Fibroblast of pulmonary artery (primary cell): Measurements from ENCODE around the gene CPAMD8.
A peak's percentile ranks its signal among the peaks of the same experiment; 100 is the strongest.

ENCODE experiments used
- DNase-seq: peaks from one replicate; pipeline ENCODE4 v3.0.0-alpha.2; 2010; ENCODE audit warnings: low read depth
- H3K4me3 ChIP-seq: replicated peaks from 2 replicates; pipeline ENCODE4 v1.5.1; 2011; ENCODE audit warnings: low read depth, mild to moderate bottlenecking, control low read depth, low read length, moderate library complexity
- CTCF ChIP-seq: IDR thresholded peaks from 2 replicates; pipeline ENCODE4 v1.5.1; 2011; ENCODE audit warnings: mild to moderate bottlenecking, control low read depth, low read length, inconsistent platforms; ENCODE audit errors: missing control alignments

Gene CPAMD8

GRCh38 chr19:17043744-17044143 is 17.1 kb upstream of the CPAMD8 start:
- no peak overlapping the region for H3K4me3 ChIP-seq
- TF ChIP-seq CTCF = no peak
- DNase-seq = no peak

DNA sequence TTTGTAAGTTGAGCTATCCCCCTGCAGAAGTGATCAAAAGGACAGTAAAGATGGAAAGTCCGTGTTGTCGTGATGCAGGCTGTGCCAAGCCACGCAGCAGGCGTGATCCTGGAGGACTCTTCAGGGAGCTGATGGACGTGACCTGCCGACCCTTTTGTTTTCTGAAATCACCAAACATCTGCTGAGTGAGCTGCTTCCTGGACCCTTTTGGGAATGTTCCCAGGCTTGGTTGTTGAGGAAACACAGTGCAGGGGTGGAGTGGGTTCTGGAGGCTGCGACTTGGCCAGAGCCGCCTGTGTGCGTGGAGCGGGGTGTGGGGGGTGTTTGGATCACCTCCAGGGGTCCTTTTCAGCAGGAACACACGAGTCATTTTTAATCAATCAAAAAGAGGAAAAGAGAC is 15.4 kb upstream of the CPAMD8 start:
- H3K4me3 ChIP-seq = no peak overlapping the region
- peak; percentile 62 for DNase-seq
- no peak for TF ChIP-seq CTCF

DNA sequence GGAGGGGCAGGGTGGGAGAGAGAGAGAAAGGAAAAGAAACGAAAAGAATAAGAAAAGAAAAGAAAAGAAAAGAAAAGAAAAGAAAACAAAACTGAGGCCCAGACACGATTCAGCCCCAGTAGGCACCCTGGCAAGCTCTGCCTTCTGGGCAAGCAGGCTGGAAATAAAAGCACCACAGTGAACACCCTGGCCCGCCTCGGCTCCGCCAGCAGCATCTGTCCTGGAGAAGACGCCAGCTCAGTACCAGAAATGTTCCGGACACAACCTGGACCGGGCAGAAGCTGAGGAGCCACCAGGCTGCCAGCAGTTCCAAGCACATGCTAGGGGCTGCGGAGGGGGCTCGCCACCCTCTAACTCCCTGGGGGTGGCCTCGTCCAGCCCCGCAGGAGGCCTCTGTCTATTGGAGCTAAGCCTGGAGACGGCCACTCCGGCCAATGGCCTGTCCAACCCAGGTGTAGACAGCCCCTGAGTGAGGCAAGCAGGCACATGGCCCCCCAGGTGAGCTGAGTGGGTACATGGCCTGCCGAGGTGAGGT is 11.4 kb upstream of the CPAMD8 start:
- no peak overlapping the region for H3K4me3 ChIP-seq
- DNase-seq = no peak
- TF ChIP-seq CTCF = no peak

DNA sequence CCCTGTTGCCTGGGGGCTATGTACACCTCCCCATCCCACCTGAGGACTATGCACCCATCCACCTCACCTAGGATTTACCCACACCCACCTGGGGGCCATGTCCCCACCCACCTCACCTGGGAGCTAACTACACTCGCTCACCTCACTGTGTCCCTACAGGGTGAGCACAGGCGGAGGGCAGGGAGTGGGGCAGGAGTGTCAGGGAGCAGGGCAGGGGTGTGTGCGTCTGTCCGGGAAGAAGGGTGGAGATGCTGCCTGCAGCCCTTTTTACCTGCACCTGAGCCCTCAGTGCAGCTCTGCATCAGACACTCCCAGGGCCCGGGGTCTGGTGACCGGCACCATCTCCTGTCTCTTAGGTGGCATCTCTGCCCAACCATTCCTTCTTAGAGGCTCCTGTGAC is 10.6 kb upstream of the CPAMD8 start:
- DNase-seq = no peak
- H3K4me3 ChIP-seq = no peak overlapping the region
- no peak for TF ChIP-seq CTCF

DNA sequence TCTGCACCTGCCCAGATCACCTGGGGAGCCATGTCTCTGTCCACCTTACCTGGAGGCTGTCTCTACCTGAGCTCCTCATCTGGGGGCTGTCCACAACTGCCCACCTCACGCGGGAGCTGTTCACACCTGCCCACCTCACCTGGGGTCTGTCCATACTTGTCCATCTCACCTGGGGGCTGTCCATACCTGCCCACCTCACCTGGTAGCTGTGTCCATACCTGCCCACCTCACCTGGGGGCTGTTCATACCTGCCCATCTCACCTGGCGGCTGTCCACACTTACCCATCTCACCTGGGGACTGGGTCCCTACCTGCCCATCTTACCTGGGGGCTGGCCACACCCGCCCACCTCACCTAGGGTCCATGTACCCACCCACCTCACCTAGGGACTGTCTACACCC is 10.0 kb upstream of the CPAMD8 start:
- no peak for DNase-seq
- no peak for TF ChIP-seq CTCF
- H3K4me3 ChIP-seq = no peak overlapping the region

DNA sequence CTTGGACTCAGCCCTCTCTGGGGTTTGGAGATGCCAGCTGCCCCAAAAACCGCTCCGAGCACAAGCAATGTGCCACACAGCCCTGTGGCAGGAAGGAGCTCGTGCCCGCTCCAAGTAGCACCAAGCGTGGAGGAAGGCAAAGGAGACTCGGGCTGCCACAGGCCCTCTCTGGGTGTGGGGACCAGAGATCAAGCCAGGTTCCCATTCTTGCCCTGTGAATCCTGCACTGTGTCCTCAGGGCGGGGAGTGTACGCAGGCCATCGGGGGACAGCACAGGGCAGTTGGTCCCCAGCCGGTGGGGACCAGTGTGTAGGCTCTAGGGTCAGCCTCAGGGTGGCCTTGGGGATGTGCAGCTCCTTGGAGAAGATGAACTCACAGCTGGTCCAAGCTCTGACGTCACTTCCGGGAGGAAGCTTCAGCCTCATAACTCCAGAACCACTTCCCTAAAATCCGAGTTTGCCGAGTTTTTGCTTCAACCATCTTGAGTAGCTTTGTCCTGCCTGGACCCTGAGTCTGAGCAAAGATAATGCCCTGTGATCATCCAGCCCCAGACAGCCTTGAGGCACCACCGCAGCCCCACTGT is 9.3 kb upstream of the CPAMD8 start:
- TF ChIP-seq CTCF = no peak

GRCh38 chr19:17031741-17032140 is 5.1 kb upstream of the CPAMD8 start:
- H3K4me3 ChIP-seq = no peak overlapping the region
- TF ChIP-seq CTCF = no peak
- no peak for DNase-seq

More for the DNA sequence above, 9.3 kb upstream of the CPAMD8 start:
- no peak for DNase-seq
- no peak overlapping the region for H3K4me3 ChIP-seq
